ENCODE measurements around the gene CES1. TPM values are rescaled to one million over a fixed set of nuclear protein-coding genes. Genes with fewer than 3 reads are reported as not detected.
"Not testable (repeated sequence)": the region's sequence is repeated elsewhere in the genome, so short reads cannot be mapped to it uniquely, and the experiment has no call there.

The CES1 gene
- total and polyA plus RNA-seq, 10 of the 15 experiments (the other 5 are each of a cell fraction or from before 2014, with no cell fraction given), result 0.08 to 0.69 (median 0.27) TPM; not detected in 6

GRCh38 chr16:55817236-55817912 is 15.5 kb downstream of the CES1 start:
- DNase-seq (ENCODE audit: low read depth, low spot score) (no peak), FAIRE-seq (no peak), ATAC-seq (no peak)
- Histone ChIP-seq H3K9me3 (replicated peaks; ENCODE audit: control insufficient read depth, insufficient read depth, low read length) (no peaks in the 10 kb centered on the region), H3K27ac (ENCODE audit: control insufficient read depth, insufficient read depth) (no peak overlapping the region), H3K79me2 (ENCODE audit: control insufficient read depth, insufficient read depth, low read length) (no peaks in the 10 kb centered on the region), H3K4me1 (ENCODE audit: control insufficient read depth, insufficient read depth, low read length) (no peaks in the 10 kb centered on the region), H3K36me3 (ENCODE audit: control insufficient read depth in 2 of 2, insufficient read depth in 2 of 2, low read length in 1 of 2) (no peaks in the 10 kb centered on the region), H3K4me3 (no peak overlapping the region), H3K9ac (ENCODE audit: control insufficient read depth, insufficient read depth, low read length) (no peak overlapping the region), H3K27me3 (replicated peaks in 1 of 2; ENCODE audit: control insufficient read depth in 2 of 2, insufficient read depth in 2 of 2, low read length in 1 of 2) (no peaks in the 10 kb centered on the region; a peak in 1 of 4 replicates), H4K20me1 (ENCODE audit: control insufficient read depth, insufficient read depth) (no peaks in the 10 kb centered on the region), H2AFZ (ENCODE audit: control insufficient read depth, low read depth, low read length) (no peak overlapping the region), H3K4me2 (ENCODE audit: control insufficient read depth, insufficient read depth) (no peak overlapping the region)
- POLR2A ChIA-PET, result no interaction called here
- SMC1A ChIA-PET (ENCODE audit: uncharacterized antibody, unreplicated experiment), result no interaction called here
- no TSS peak for BruUV-seq (replicated peaks)
- TF ChIP-seq NBN (IDR thresholded peaks at IDR 0.05) (no peak), ZBTB11 (CRISPR knock-in tag; IDR thresholded peaks at IDR 0.05) (no peak), TCF12 (IDR thresholded peaks at IDR 0.05; ENCODE audit: low read depth, low read length) (no peak), NFXL1 (IDR thresholded peaks at IDR 0.05; ENCODE audit: borderline replicate concordance) (no peak), RCOR1 (conservative IDR thresholded peaks at IDR 0.05; ENCODE audit: low read depth, low read length) (no peak), HSF1 (IDR thresholded peaks at IDR 0.05; ENCODE audit: low read depth, low read length) (no peak)
- CTCF ChIA-PET, result no interaction called here
- intact Hi-C loops (cut with micrococcal nuclease; ENCODE audit: unreplicated experiment) (no loop called here), in situ Hi-C loops (cut with MboI) (no loop called here)
- 58% methylated on average over 5 of the region's 5 CpGs for WGBS (ENCODE audit: insufficient coverage, insufficient replicate concordance, low lambda C conversion rate, missing lambda C conversion rate)
- RAD21 ChIA-PET (ENCODE audit: unreplicated experiment), result no interaction called here

- H3K4me1 ChIP-seq (ENCODE audit: control insufficient read depth, insufficient read depth, low read length); H4K20me1 ChIP-seq (ENCODE audit: control insufficient read depth, insufficient read depth); H3K4me2 ChIP-seq (ENCODE audit: control insufficient read depth, insufficient read depth); POLR2A ChIA-PET; DNase-seq (ENCODE audit: low read depth, low spot score); H3K9ac ChIP-seq (ENCODE audit: control insufficient read depth, insufficient read depth, low read length); ATAC-seq; H3K27me3 ChIP-seq (replicated peaks in 1 of 2; ENCODE audit: control insufficient read depth in 2 of 2, insufficient read depth in 2 of 2, low read length in 1 of 2); in situ Hi-C loops (cut with MboI); H3K4me3 ChIP-seq; BruUV-seq (replicated peaks); intact Hi-C loops (cut with micrococcal nuclease; ENCODE audit: unreplicated experiment); FAIRE-seq; RAD21 ChIA-PET (ENCODE audit: unreplicated experiment); CTCF ChIA-PET; SMC1A ChIA-PET (ENCODE audit: uncharacterized antibody, unreplicated experiment); H3K36me3 ChIP-seq (ENCODE audit: control insufficient read depth in 2 of 2, insufficient read depth in 2 of 2, low read length in 1 of 2); H3K79me2 ChIP-seq (ENCODE audit: control insufficient read depth, insufficient read depth, low read length); H3K27ac ChIP-seq (ENCODE audit: control insufficient read depth, insufficient read depth); H3K9me3 ChIP-seq (replicated peaks; ENCODE audit: control insufficient read depth, insufficient read depth, low read length); H2AFZ ChIP-seq (ENCODE audit: control insufficient read depth, low read depth, low read length): not testable (repeated sequence)
- WGBS (ENCODE audit: insufficient coverage, insufficient replicate concordance, low lambda C conversion rate, missing lambda C conversion rate), result 26% methylated on average over 4 of the region's 4 CpGs
These were observed 16.7 kb downstream of the CES1 start for GRCh38 chr16:55816222-55816621.
